ENCODE results near the gene FRAT1.

DNA sequence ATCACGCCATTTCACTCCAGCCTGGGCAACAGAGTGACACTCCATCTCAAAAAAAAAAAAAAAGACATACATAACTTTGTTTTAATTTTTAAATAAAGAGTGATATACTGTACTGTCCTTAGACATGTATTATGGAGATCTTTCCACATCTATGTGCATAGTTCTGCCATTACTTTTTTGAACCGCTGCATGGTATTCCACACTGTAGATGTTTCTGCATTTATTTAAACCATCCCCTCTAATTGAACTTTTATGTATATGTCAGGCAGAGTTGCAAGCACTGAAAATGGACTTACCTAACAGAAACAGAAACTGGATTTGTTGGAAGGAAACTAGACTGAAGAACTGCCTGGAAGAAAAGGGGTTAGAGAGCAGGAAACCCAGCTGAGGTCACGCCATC, 18.1 kb upstream of the FRAT1 start:
- TF ChIP-seq, protein P1, sequence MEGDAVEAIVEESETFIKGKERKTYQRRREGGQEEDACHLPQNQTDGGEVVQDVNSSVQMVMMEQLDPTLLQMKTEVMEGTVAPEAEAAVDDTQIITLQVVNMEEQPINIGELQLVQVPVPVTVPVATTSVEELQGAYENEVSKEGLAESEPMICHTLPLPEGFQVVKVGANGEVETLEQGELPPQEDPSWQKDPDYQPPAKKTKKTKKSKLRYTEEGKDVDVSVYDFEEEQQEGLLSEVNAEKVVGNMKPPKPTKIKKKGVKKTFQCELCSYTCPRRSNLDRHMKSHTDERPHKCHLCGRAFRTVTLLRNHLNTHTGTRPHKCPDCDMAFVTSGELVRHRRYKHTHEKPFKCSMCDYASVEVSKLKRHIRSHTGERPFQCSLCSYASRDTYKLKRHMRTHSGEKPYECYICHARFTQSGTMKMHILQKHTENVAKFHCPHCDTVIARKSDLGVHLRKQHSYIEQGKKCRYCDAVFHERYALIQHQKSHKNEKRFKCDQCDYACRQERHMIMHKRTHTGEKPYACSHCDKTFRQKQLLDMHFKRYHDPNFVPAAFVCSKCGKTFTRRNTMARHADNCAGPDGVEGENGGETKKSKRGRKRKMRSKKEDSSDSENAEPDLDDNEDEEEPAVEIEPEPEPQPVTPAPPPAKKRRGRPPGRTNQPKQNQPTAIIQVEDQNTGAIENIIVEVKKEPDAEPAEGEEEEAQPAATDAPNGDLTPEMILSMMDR (IDR thresholded peaks at IDR 0.05), result no peak
- no peak for TF ChIP-seq EZH2 (IDR thresholded peaks at IDR 0.05; ENCODE audit: borderline replicate concordance, insufficient read depth, low read depth, low read length, poor library complexity, severe bottlenecking)
